ENCODE measurements around the gene ACIN1. TPM values are rescaled to one million over a fixed set of nuclear protein-coding genes. Genes with fewer than 3 reads are reported as not detected.

The ACIN1 gene
- total and polyA plus RNA-seq, 9 of the 15 experiments (the other 6 are each of a cell fraction or from before 2014, with no cell fraction given), result 5.0 to 196 (median 129) TPM

- TF ChIP-seq TSHZ1 (CRISPR knock-in tag; IDR thresholded peaks at IDR 0.05), result no peak
- TF ChIP-seq ZNF24 (IDR thresholded peaks at IDR 0.05), result 0 out of 2 replicates have a peak, but pooled peaks have one; percentile 26
- 0 out of 2 replicates have a peak, but pooled peaks have one; percentile 44 for TF ChIP-seq ZBTB2 (IDR thresholded peaks at IDR 0.05)
- no peak for TF ChIP-seq RBM39 (optimal IDR thresholded peaks at IDR 0.05; ENCODE audit: low read depth, low read length)
- TF ChIP-seq, protein P1, sequence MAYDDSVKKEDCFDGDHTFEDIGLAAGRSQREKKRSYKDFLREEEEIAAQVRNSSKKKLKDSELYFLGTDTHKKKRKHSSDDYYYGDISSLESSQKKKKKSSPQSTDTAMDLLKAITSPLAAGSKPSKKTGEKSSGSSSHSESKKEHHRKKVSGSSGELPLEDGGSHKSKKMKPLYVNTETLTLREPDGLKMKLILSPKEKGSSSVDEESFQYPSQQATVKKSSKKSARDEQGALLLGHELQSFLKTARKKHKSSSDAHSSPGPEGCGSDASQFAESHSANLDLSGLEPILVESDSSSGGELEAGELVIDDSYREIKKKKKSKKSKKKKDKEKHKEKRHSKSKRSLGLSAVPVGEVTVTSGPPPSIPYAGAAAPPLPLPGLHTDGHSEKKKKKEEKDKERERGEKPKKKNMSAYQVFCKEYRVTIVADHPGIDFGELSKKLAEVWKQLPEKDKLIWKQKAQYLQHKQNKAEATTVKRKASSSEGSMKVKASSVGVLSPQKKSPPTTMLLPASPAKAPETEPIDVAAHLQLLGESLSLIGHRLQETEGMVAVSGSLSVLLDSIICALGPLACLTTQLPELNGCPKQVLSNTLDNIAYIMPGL (CRISPR knock-in tag; IDR thresholded peaks at IDR 0.05), result no peak
- TF ChIP-seq NR4A1 (CRISPR knock-in tag; IDR thresholded peaks at IDR 0.05), result no peak
- TF ChIP-seq NR4A1 (tag; IDR thresholded peaks at IDR 0.05), result no peak
- no peak for TF ChIP-seq KDM1A (IDR thresholded peaks at IDR 0.05)
- no peak for TF ChIP-seq E2F5 (CRISPR knock-in tag; IDR thresholded peaks at IDR 0.05)
- no peak for TF ChIP-seq SMAD3 (CRISPR knock-in tag; conservative IDR thresholded peaks at IDR 0.05)
- no peak for TF ChIP-seq ZNF212 (CRISPR knock-in tag; IDR thresholded peaks at IDR 0.05)
- 0 out of 2 replicates have a peak, but pooled peaks have one; percentile 8 for TF ChIP-seq ATF3 (IDR thresholded peaks at IDR 0.05)
- TF ChIP-seq ATF3 (CRISPR knock-in tag; conservative IDR thresholded peaks at IDR 0.05), result no peak
- TF ChIP-seq ZNF77 (CRISPR knock-in tag; IDR thresholded peaks at IDR 0.05), result no peak
- peak; percentile 94 for TF ChIP-seq GABPA (tag; conservative IDR thresholded peaks at IDR 0.05; ENCODE audit: low read depth)
- TF ChIP-seq ATF2 (CRISPR knock-in tag; IDR thresholded peaks at IDR 0.05), result no peak
These were observed 516 bp upstream of the ACIN1 start, which contains the start of gene C14orf119 (continued) for GRCh38 chr14:23095196-23096108.

All from K562 (cell line).